Vagina (tissue), 2 donors: ENCODE measurements around the gene PMEPA1.

Source experiments
- CTCF ChIP-seq, 3 experiments: fragments of 450-650 bp in 2 of 3; fragments of 200-600 bp in 1 of 3; sonication (generic) in 1 of 3; IDR thresholded peaks; one replicate each; pipeline ENCODE4 v1.5.1; 2017 to 2019; ENCODE audit warnings: antibody characterized with exemption in 3 of 3, mild to moderate bottlenecking in 2 of 3, moderate library complexity in 2 of 3
- POLR2A ChIP-seq, 2 donors: fragments of 450-650 bp; IDR thresholded peaks; one replicate each; pipeline ENCODE4 v1.6.1; 2017; ENCODE audit warnings: antibody characterized with exemption in 2 of 2, mild to moderate bottlenecking in 2 of 2, moderate library complexity in 2 of 2

GRCh38 chr20:57735831-57736737, 26.3 kb upstream of the PMEPA1 start:
- TF ChIP-seq CTCF (IDR thresholded peaks at IDR 0.05) (no peak), POLR2A (IDR thresholded peaks at IDR 0.05) (no peak)
